A549 (cell line): Measurements from ENCODE around the gene DNAH8. TPM values are rescaled to one million over a fixed set of nuclear protein-coding genes. Genes with fewer than 3 reads are reported as not detected.
A peak's percentile ranks its signal among the peaks of the same experiment; 100 is the strongest.

Experiments used
- ATAC-seq, 2 experiments: fragments of 200-7000 bp in 1 of 2; fragments of >200 bp in 1 of 2; cut with Nextera tagmentation in 1 of 2; cut with Tn5 transposase in 1 of 2; 3 replicates each; pipeline versions ENCODE4 v1.8.0 to v1.9.1; 2018 to 2020; ENCODE audit warnings: mild to moderate bottlenecking in 1 of 2, moderate library complexity in 1 of 2
- CTCF ChIA-PET: fragments of 300-600 bp; sonication (Branson Sonifier 250); formaldehyde crosslinking; extraction: SDS; loops from one replicate; lab custom pipeline; 2021; ENCODE audit warnings: antibody characterized with exemption, inconsistent platforms; lab: Yijun Ruan, JAX
- POLR2A ChIA-PET: fragments of 350-600 bp; formaldehyde crosslinking; extraction: SDS; loops from one replicate; lab custom pipeline; 2021; ENCODE audit warnings: antibody characterized with exemption, inconsistent platforms; lab: Yijun Ruan, JAX
- DNase-seq, 2 experiments: peaks; one replicate each; pipeline versions ENCODE4 v3.0.0 to v3.0.0-alpha.2; 2011 to 2016; ENCODE audit warnings: low read depth in 1 of 2, low spot score in 1 of 2
- FAIRE-seq: peaks from 2 replicates; lab custom pipeline; 2011; peaks lifted over from hg19 to GRCh38; lab: Jason Lieb, UNC
- H3K27ac ChIP-seq, 2 experiments: fragments of >200 bp; sonication (Bioruptor Twin); formaldehyde crosslinking; 3 replicates each; pipeline ENCODE4 v1.5.1; 2016 to 2017
- H3K4me1 ChIP-seq: fragments of >200 bp; sonication (Bioruptor Twin); formaldehyde crosslinking; 3 replicates; pipeline ENCODE4 v1.6.1; 2016
- H3K4me2 ChIP-seq: fragments of >200 bp; sonication (Bioruptor Twin); formaldehyde crosslinking; 3 replicates; pipeline ENCODE4 v1.6.1; 2016
- H3K4me3 ChIP-seq: fragments of >200 bp; sonication (Bioruptor Twin); formaldehyde crosslinking; 3 replicates; pipeline ENCODE4 v1.5.1; 2016
- H3K9me3 ChIP-seq: fragments of >200 bp; sonication (Bioruptor Twin); formaldehyde crosslinking; 3 replicates; pipeline ENCODE4 v1.6.1; 2016
- CBX8 ChIP-seq: fragments of 200-600 bp; sonication (generic); IDR thresholded peaks from 2 replicates; pipeline ENCODE4 v1.6.1; 2016
- CEBPB ChIP-seq, 2 experiments: fragments of >200 bp in 1 of 2; sonication (Bioruptor Twin) in 1 of 2; formaldehyde crosslinking in 1 of 2; IDR thresholded peaks; 2 replicates each; pipeline ENCODE4 v1.6.1; 2012 to 2016
- CHD4 ChIP-seq: fragments of 200-600 bp; sonication (generic); IDR thresholded peaks from 2 replicates; pipeline ENCODE4 v1.6.1; 2016; ENCODE audit warnings: antibody characterized with exemption, mild to moderate bottlenecking, borderline replicate concordance
- E2F6 ChIP-seq: IDR thresholded peaks from 2 replicates; pipeline ENCODE4 v1.6.1; 2012; ENCODE audit warnings: low read depth, borderline replicate concordance
- EHF ChIP-seq: fragments of 250-450 bp; sonication (Bioruptor Pico); IDR thresholded peaks from 2 replicates; pipeline ENCODE4 v1.5.0; 2020; ENCODE audit warnings: mild to moderate bottlenecking
- EHMT2 ChIP-seq: fragments of 200-600 bp; sonication (generic); IDR thresholded peaks from 2 replicates; pipeline ENCODE4 v1.6.1; 2016; ENCODE audit warnings: antibody characterized with exemption, low read depth, mild to moderate bottlenecking, moderate library complexity
- ELK1 ChIP-seq: fragments of 150-350 bp; IDR thresholded peaks from 2 replicates; pipeline ENCODE4 v1.6.1; 2014; ENCODE audit warnings: low read depth, mild to moderate bottlenecking, low read length
- EP300 ChIP-seq, 2 experiments: fragments of >200 bp; sonication (Bioruptor Twin); formaldehyde crosslinking; IDR thresholded peaks; 2 replicates in 1 of 2; 3 replicates in 1 of 2; pipeline ENCODE4 v1.6.1; 2016 to 2017
- ESRRA ChIP-seq: fragments of 150-350 bp; IDR thresholded peaks from 2 replicates; pipeline ENCODE4 v1.6.1; 2014; ENCODE audit warnings: mild to moderate bottlenecking, low read length, borderline replicate concordance
- GATA3 ChIP-seq: IDR thresholded peaks from 2 replicates; pipeline ENCODE4 v1.6.1; 2012; ENCODE audit warnings: borderline replicate concordance
- HDAC2 ChIP-seq: fragments of 200-600 bp; sonication (generic); IDR thresholded peaks from 2 replicates; pipeline ENCODE4 v1.6.1; 2016
- HES2 ChIP-seq: fragments of >200 bp; sonication (Bioruptor Twin); formaldehyde crosslinking; IDR thresholded peaks from 2 replicates; pipeline ENCODE4 v1.6.1; 2016
- HMGXB4 ChIP-seq: fragments of 250-450 bp; sonication (Bioruptor Pico); IDR thresholded peaks from 2 replicates; pipeline ENCODE4 v1.5.0; 2021; ENCODE audit warnings: mild to moderate bottlenecking, moderate library complexity, borderline replicate concordance
- JUN ChIP-seq, 2 experiments: fragments of >200 bp; sonication (Bioruptor Twin); formaldehyde crosslinking; IDR thresholded peaks; 2 replicates in 1 of 2; 3 replicates in 1 of 2; pipeline ENCODE4 v1.6.1; 2016 to 2017
- KDM5A ChIP-seq: fragments of 200-600 bp; sonication (generic); IDR thresholded peaks from 2 replicates; pipeline ENCODE4 v1.6.1; 2016; ENCODE audit warnings: antibody characterized with exemption, mild to moderate bottlenecking
- MAFK ChIP-seq: fragments of 450-650 bp; IDR thresholded peaks from 2 replicates; pipeline ENCODE4 v1.6.1; 2014; ENCODE audit not compliant: partially characterized antibody
- MAZ ChIP-seq: fragments of 150-350 bp; IDR thresholded peaks from 2 replicates; pipeline ENCODE4 v1.6.1; 2014; ENCODE audit warnings: antibody characterized with exemption, low read depth, low read length, borderline replicate concordance
- NFE2L2 ChIP-seq: fragments of 150-350 bp; conservative IDR thresholded peaks from 2 replicates; pipeline ENCODE4 v1.6.1; 2014; ENCODE audit warnings: low read length
- PHF8 ChIP-seq: fragments of 200-600 bp; sonication (generic); IDR thresholded peaks from 2 replicates; pipeline ENCODE4 v1.6.1; 2016; ENCODE audit warnings: low read depth, mild to moderate bottlenecking, antibody characterized with exemption, moderate library complexity, borderline replicate concordance
- RAD21 ChIP-seq, 2 experiments: fragments of >200 bp in 1 of 2; sonication (Bioruptor Twin) in 1 of 2; formaldehyde crosslinking in 1 of 2; IDR thresholded peaks in 1 of 2; conservative IDR thresholded peaks in 1 of 2; 2 replicates in 1 of 2; 3 replicates in 1 of 2; pipeline ENCODE4 v1.6.1; 2012 to 2018; ENCODE audit warnings: inconsistent platforms in 1 of 2
- RARB ChIP-seq: fragments of 250-450 bp; sonication (Bioruptor Pico); IDR thresholded peaks from 2 replicates; pipeline ENCODE4 v1.8.0; 2021; ENCODE audit warnings: mild to moderate bottlenecking, moderate library complexity
- SREBF2 ChIP-seq: fragments of 450-650 bp; IDR thresholded peaks from 2 replicates; pipeline ENCODE4 v1.6.1; 2014; ENCODE audit warnings: mild to moderate bottlenecking, moderate library complexity
- TP53 ChIP-seq: fragments of 250-450 bp; sonication (Bioruptor Pico); IDR thresholded peaks from 2 replicates; pipeline ENCODE4 v1.5.0; 2021; ENCODE audit warnings: mild to moderate bottlenecking, moderate library complexity
- USF2 ChIP-seq: fragments of 450-650 bp; IDR thresholded peaks from 2 replicates; pipeline ENCODE4 v1.6.1; 2014; ENCODE audit warnings: antibody characterized with exemption
- ZC3H11A ChIP-seq: fragments of 450-650 bp; IDR thresholded peaks from 2 replicates; pipeline ENCODE4 v1.6.1; 2014; ENCODE audit warnings: antibody characterized with exemption, mild to moderate bottlenecking
- ZFP36 ChIP-seq: fragments of 450-650 bp; IDR thresholded peaks from 2 replicates; pipeline ENCODE4 v1.6.1; 2014; ENCODE audit warnings: borderline replicate concordance; ENCODE audit not compliant: partially characterized antibody
- ZNF302 ChIP-seq: fragments of 250-450 bp; sonication (Bioruptor Pico); IDR thresholded peaks from 2 replicates; pipeline ENCODE4 v1.9.0; 2021; ENCODE audit warnings: inconsistent platforms, mild to moderate bottlenecking, moderate library complexity
- WGBS: methylation state at CpG from one replicate; pipeline ENCODE4 v1.1.6; 2017; ENCODE audit errors: missing lambda C conversion rate; 5-methylcytosine and 5-hydroxymethylcytosine counted together
- polyA plus RNA-seq, 4 experiments: library from polyadenylated mRNA; depleted of rRNA in 3 of 4; stranded (reverse); fragments of >200 nt; fragmentation: RNase III in 1 of 4; extraction: RNeasy Plus Mini Kit Qiagen cat#74134 plus additional on column Dnase treatment in 1 of 4; gene quantifications; 2 replicates in 3 of 4; 3 replicates in 1 of 4; pipeline ENCODE4 v1.2.3, GENCODE V29; 2011 to 2017

The DNAH8 gene
- polyA plus RNA-seq, 2 of the 4 experiments (the other 2 are of a cell fraction), result not detected

GRCh38 chr6:38725414-38726183, 10.5 kb downstream of the DNAH8 start (continued):
- no peak for TF ChIP-seq ZC3H11A
- no peak for TF ChIP-seq CEBPB (IDR thresholded peaks at IDR 0.05)
- no peak for TF ChIP-seq KDM5A

- FAIRE-seq, result no peak
- no peaks in the 10 kb centered on the region for H3K4me1 ChIP-seq
- no peaks in the 10 kb centered on the region for H3K9me3 ChIP-seq
- CTCF ChIA-PET, result no interaction called here
- WGBS, result 20% methylated on average over 1 of the region's 1 CpG
- POLR2A ChIA-PET, result no interaction called here
- TF ChIP-seq NFE2L2 (peak; percentile 75), CBX8 (no peak), ZNF302 (CRISPR knock-in tag) (no peak), ZC3H11A (no peak), ESRRA (no peak), MAFK (peak; percentile 25), JUN (IDR thresholded peaks at IDR 0.05) (no peak), CEBPB (IDR thresholded peaks at IDR 0.05) (no peak), RARB (CRISPR knock-in tag) (no peak)
- ATAC-seq, result no peak
- H3K4me2 ChIP-seq, result no peak overlapping the region
- H3K27ac ChIP-seq, result no peak overlapping the region
- no peak for DNase-seq
- H3K4me3 ChIP-seq, result no peak overlapping the region
Measured at GRCh38 chr6:38728203-38728602, 13.1 kb downstream of the DNAH8 start.

- no peaks in the 10 kb centered on the region for H3K4me1 ChIP-seq
- no peak overlapping the region for H3K27ac ChIP-seq
- FAIRE-seq (no peak), ATAC-seq (no peak), DNase-seq (no peak)
- no peaks in the 10 kb centered on the region; the same call in 2 of the 3 replicates for H3K9me3 ChIP-seq
- POLR2A ChIA-PET, result no interaction called here
- TF ChIP-seq MAZ (no peak), ZFP36 (no peak), HES2 (no peak), E2F6 (no peak), EHMT2 (no peak), RAD21 (conservative IDR thresholded peaks at IDR 0.05 in 1 of 2, IDR thresholded peaks at IDR 0.05 in 1 of 2) (no peak), ESRRA (no peak), EP300 (IDR thresholded peaks at IDR 0.05) (no peak)
- CTCF ChIA-PET, result no interaction called here
- H3K4me3 ChIP-seq, result no peak overlapping the region
- no peak overlapping the region for H3K4me2 ChIP-seq
- WGBS, result 30% methylated on average over 4 of the region's 4 CpGs
Measured at GRCh38 chr6:38730140-38730862, 15.2 kb downstream of the DNAH8 start.

GRCh38 chr6:38736951-38737350, 21.8 kb downstream of the DNAH8 start:
- Histone ChIP-seq H3K9me3 (no peaks in the 10 kb centered on the region; the same call in 2 of the 3 replicates), H3K27ac (no peak overlapping the region), H3K4me3 (no peak overlapping the region), H3K4me2 (no peak overlapping the region), H3K4me1 (no peaks in the 10 kb centered on the region)
- TF ChIP-seq SREBF2, result no peak
- TF ChIP-seq EHF (CRISPR knock-in tag), result no peak
- TF ChIP-seq CHD4, result no peak
- TF ChIP-seq HMGXB4 (CRISPR knock-in tag), result no peak
- TF ChIP-seq PHF8, result no peak
- no peak for TF ChIP-seq USF2
- no peak for TF ChIP-seq ELK1
- no peak for TF ChIP-seq HDAC2
- no peak for TF ChIP-seq ZC3H11A
- no peak for TF ChIP-seq TP53
- TF ChIP-seq MAZ, result no peak
- TF ChIP-seq GATA3, result no peak
- TF ChIP-seq CBX8, result no peak
- DNase-seq, result no peak
- no peak for ATAC-seq
- 89% methylated on average over 3 of the region's 3 CpGs for WGBS
- FAIRE-seq, result no peak
- POLR2A ChIA-PET, result no interaction called here
- CTCF ChIA-PET, result no interaction called here
